Activated B cell treated with CpG ODN at 0.5 μM for 24 hours (primary cell): ENCODE results near the gene SLC25A5. TPM values are rescaled to one million over a fixed set of nuclear protein-coding genes. Genes with fewer than 3 reads are reported as not detected.
"Not testable (repeated sequence)": the region's sequence is repeated elsewhere in the genome, so short reads cannot be mapped to it uniquely, and the experiment has no call there.

Experiments used
- ATAC-seq: fragments of 200-7000 bp; cut with Tn5 transposase; one replicate; pipeline ENCODE4 v1.10.0; 2021; ENCODE audit warnings: low read depth, mild to moderate bottlenecking, moderate library complexity
- CTCF ChIA-PET: fragments of 350-600 bp; sonication (Branson Sonifier 250); formaldehyde crosslinking; loops from one replicate; lab custom pipeline; 2021; ENCODE audit warnings: antibody characterized with exemption; lab: Charles Lee
- POLR2A ChIA-PET: fragments of 350-600 bp; sonication (Branson Sonifier 250); formaldehyde crosslinking; loops from one replicate; lab custom pipeline; 2021; ENCODE audit warnings: antibody characterized with exemption; lab: Charles Lee
- DNase-seq: peaks from one replicate; pipeline ENCODE4 v3.0.0; 2022
- H3K27ac Mint-ChIP-seq: one replicate; pipeline ENCODE4 v1.8.0; 2020; ENCODE audit warnings: mixed read lengths
- H3K27me3 Mint-ChIP-seq: one replicate; pipeline ENCODE4 v1.8.0; 2021; ENCODE audit warnings: mixed read lengths
- H3K36me3 Mint-ChIP-seq: one replicate; pipeline ENCODE4 v1.8.0; 2021; ENCODE audit warnings: low read depth, mixed read lengths
- H3K4me1 Mint-ChIP-seq: one replicate; pipeline ENCODE4 v1.8.0; 2021; ENCODE audit warnings: mixed read lengths
- H3K4me3 Mint-ChIP-seq: one replicate; pipeline ENCODE4 v1.8.0; 2020; ENCODE audit warnings: mild to moderate bottlenecking, mixed read lengths
- H3K9me3 Mint-ChIP-seq: one replicate; pipeline ENCODE4 v1.8.0; 2020; ENCODE audit warnings: mixed read lengths
- CTCF ChIP-seq: fragments of 200-600 bp; IDR thresholded peaks from one replicate; pipeline ENCODE4 v1.8.0; 2022; ENCODE audit warnings: antibody characterized with exemption, mild to moderate bottlenecking
- intact Hi-C: fragments of 100-400 bp; cut with micrococcal nuclease; formaldehyde crosslinking; loops from one replicate; pipeline ENCODE4 v1.15.1; 2024
- total RNA-seq: library from RNA; stranded (reverse); gene quantifications from 2 replicates; pipeline ENCODE4 v1.2.3, GENCODE V29; 2022

Gene SLC25A5
- total RNA-seq, 1 donor from 2014 or later, result 300 TPM

GRCh38 chrX:119503484-119503861 lies 35.2 kb downstream of the SLC25A5 start:
- POLR2A ChIA-PET, result no interaction called here
- H3K36me3 Mint-ChIP-seq, result no peaks in the 10 kb centered on the region
- peaks cover 13% of the 10 kb centered on the region for H3K4me1 Mint-ChIP-seq
- intact Hi-C loops, result loop anchor here (5.0 kb wide), 1 partner anchor 36 kb away; the partner anchor contains the start of gene SLC25A5
- no peak for ATAC-seq
- H3K27ac Mint-ChIP-seq, result no peak overlapping the region
- H3K27me3 Mint-ChIP-seq, result no peaks in the 10 kb centered on the region
- CTCF ChIA-PET, result interaction anchor here (0.6 kb wide), 1 partner anchor 13 kb away, joined by 3 read pairs; no protein-coding TSS in a partner anchor
- no peaks in the 10 kb centered on the region for H3K9me3 Mint-ChIP-seq
- DNase-seq, result no peak
- no peak overlapping the region for H3K4me3 Mint-ChIP-seq
- TF ChIP-seq CTCF, result no peak

DNA sequence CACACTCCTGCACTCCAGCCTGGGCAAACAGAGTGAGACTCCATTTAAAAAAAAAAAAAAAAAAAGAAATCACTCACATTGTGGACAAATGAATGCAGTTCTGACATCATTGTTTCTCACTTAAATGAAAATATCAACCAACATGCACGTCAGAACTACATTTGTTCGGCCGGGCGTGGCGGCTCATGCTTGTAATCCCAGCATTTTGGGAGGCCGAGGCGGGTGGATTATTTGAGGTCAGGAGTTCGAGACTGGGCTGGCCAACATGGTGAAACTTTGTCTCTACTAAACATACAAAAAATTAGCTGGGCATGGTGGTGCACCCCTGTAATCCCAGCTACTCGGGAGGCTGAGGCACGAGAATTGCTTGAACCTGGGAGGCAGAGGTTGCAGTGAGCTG lies 36.9 kb downstream of the SLC25A5 start:
- POLR2A ChIA-PET, H3K27ac Mint-ChIP-seq, DNase-seq, H3K36me3 Mint-ChIP-seq, CTCF ChIA-PET, H3K9me3 Mint-ChIP-seq, H3K4me3 Mint-ChIP-seq, H3K27me3 Mint-ChIP-seq, intact Hi-C loops, ATAC-seq: not testable (repeated sequence)
- H3K4me1 Mint-ChIP-seq, result peaks cover 13% of the 10 kb centered on the region

- TF ChIP-seq CTCF, result no peak
- POLR2A ChIA-PET, result no interaction called here
Observed at GRCh38 chrX:119505945-119506344, 37.7 kb downstream of the SLC25A5 start.

GRCh38 chrX:119507206-119507605 lies 39.0 kb downstream of the SLC25A5 start:
- peaks cover 5% of the 10 kb centered on the region for H3K4me1 Mint-ChIP-seq
- no peak for TF ChIP-seq CTCF
- POLR2A ChIA-PET, result no interaction called here
- H3K27ac Mint-ChIP-seq, result no peak overlapping the region
- DNase-seq (no peak), ATAC-seq (no peak)
- no peaks in the 10 kb centered on the region for H3K36me3 Mint-ChIP-seq
- CTCF ChIA-PET, result interaction anchor here (1.4 kb wide), 1 partner anchor 19 kb away, joined by 6 read pairs; no protein-coding TSS in a partner anchor
- no peak overlapping the region for H3K4me3 Mint-ChIP-seq
- no peaks in the 10 kb centered on the region for H3K9me3 Mint-ChIP-seq
- intact Hi-C loops, result no loop called here
- no peaks in the 10 kb centered on the region for H3K27me3 Mint-ChIP-seq

More at GRCh38 chrX:119505945-119506344, 37.7 kb downstream of the SLC25A5 start:
- Mint-ChIP-seq H3K27me3 (no peaks in the 10 kb centered on the region), H3K4me3 (no peak overlapping the region), H3K27ac (no peak overlapping the region), H3K36me3 (no peaks in the 10 kb centered on the region), H3K4me1 (peaks cover 7% of the 10 kb centered on the region), H3K9me3 (no peaks in the 10 kb centered on the region)
- ATAC-seq, result no peak
- CTCF ChIA-PET, result no interaction called here
- intact Hi-C loops, result no loop called here
- DNase-seq, result no peak

GRCh38 chrX:119512146-119512800 lies 44.0 kb downstream of the SLC25A5 start:
- POLR2A ChIA-PET, result interaction anchor here (0.7 to 1.0 kb wide), 3 partner anchors 11 to 692 kb away, joined by 3 to 4 read pairs (median 3); no protein-coding TSS in a partner anchor
- no peak for TF ChIP-seq CTCF
- H3K27ac Mint-ChIP-seq, result no peak overlapping the region

More at GRCh38 chrX:119512146-119512800, 44.0 kb downstream of the SLC25A5 start:
- CTCF ChIA-PET, result interaction anchor here (0.5 to 1.9 kb wide), 7 partner anchors 23 to 447 kb away, joined by 3 to 10 read pairs (median 3); no protein-coding TSS in a partner anchor
- Mint-ChIP-seq H3K27me3 (no peaks in the 10 kb centered on the region), H3K9me3 (no peaks in the 10 kb centered on the region), H3K4me3 (no peak overlapping the region), H3K4me1 (peaks cover 4% of the 10 kb centered on the region), H3K36me3 (no peaks in the 10 kb centered on the region)
- ATAC-seq (peak; percentile 70), DNase-seq (no peak)
- intact Hi-C loops, result loop anchor here (1.0 to 2.0 kb wide), 2 partner anchors 23 to 94 kb away; no protein-coding TSS in a partner anchor
